CD4-positive, alpha-beta memory T cell (primary cell): ENCODE data around the gene CD276. TPM values are rescaled to one million over a fixed set of nuclear protein-coding genes. Genes with fewer than 3 reads are reported as not detected.

Experiments
- CTCF ChIA-PET: fragments of 350-600 bp; sonication (Branson Sonifier 250); formaldehyde crosslinking; loops from one replicate; lab custom pipeline; 2021; ENCODE audit warnings: inconsistent platforms; ENCODE audit not compliant: partially characterized antibody; lab: Charles Lee
- POLR2A ChIA-PET: fragments of 350-600 bp; sonication (Branson Sonifier 250); formaldehyde crosslinking; loops from one replicate; lab custom pipeline; 2021; ENCODE audit not compliant: partially characterized antibody; lab: Charles Lee
- DNase-seq, 5 donors: peaks; one replicate each; pipeline versions ENCODE4 v3.0.0 to v3.0.0-alpha.2; 2020 to 2022; ENCODE audit warnings: mixed read lengths in 1 of 5
- H3K27ac ChIP-seq: one replicate; pipeline ENCODE4 v1.7.0; 2013; ENCODE audit warnings: low read depth, low read length
- H3K27me3 ChIP-seq: 2 replicates; pipeline ENCODE4 v1.7.0; 2013; ENCODE audit warnings: mild to moderate bottlenecking, low read length, moderate library complexity; ENCODE audit not compliant: insufficient read depth
- H3K36me3 ChIP-seq: 2 replicates; pipeline ENCODE4 v1.7.0; 2013; ENCODE audit warnings: mild to moderate bottlenecking, low read length, moderate library complexity; ENCODE audit not compliant: insufficient read depth
- H3K4me1 ChIP-seq: 2 replicates; pipeline ENCODE4 v1.7.0; 2013; ENCODE audit warnings: mild to moderate bottlenecking, low read length, moderate library complexity; ENCODE audit not compliant: insufficient read depth
- H3K4me3 ChIP-seq, 2 donors: one replicate each; pipeline ENCODE4 v1.7.0; 2013; ENCODE audit warnings: low read length in 2 of 2, mild to moderate bottlenecking in 1 of 2
- H3K9me3 ChIP-seq, 2 donors: one replicate each; pipeline ENCODE4 v1.7.0; 2013; ENCODE audit warnings: low read length in 2 of 2, control low read depth in 1 of 2; ENCODE audit not compliant: control insufficient read depth in 1 of 2
- H3K27ac Mint-ChIP-seq, 7 donors: one replicate each; pipeline ENCODE4 v1.8.0; 2020 to 2021; ENCODE audit warnings: mixed read lengths in 7 of 7, mild to moderate bottlenecking in 6 of 7, inconsistent platforms in 3 of 7, moderate library complexity in 3 of 7
- H3K27me3 Mint-ChIP-seq, 2 donors: one replicate each; pipeline ENCODE4 v1.8.0; 2020 to 2021; ENCODE audit warnings: mixed read lengths in 2 of 2
- H3K36me3 Mint-ChIP-seq, 2 donors: one replicate each; pipeline ENCODE4 v1.8.0; 2020 to 2021; ENCODE audit warnings: mixed read lengths in 2 of 2, inconsistent platforms in 1 of 2, mild to moderate bottlenecking in 1 of 2
- H3K4me1 Mint-ChIP-seq, 4 donors: one replicate each; pipeline ENCODE4 v1.8.0; 2020 to 2021; ENCODE audit warnings: mixed read lengths in 4 of 4, mild to moderate bottlenecking in 1 of 4
- H3K4me3 Mint-ChIP-seq, 8 donors: one replicate each; pipeline ENCODE4 v1.8.0; 2020 to 2021; ENCODE audit warnings: mixed read lengths in 8 of 8, mild to moderate bottlenecking in 7 of 8, moderate library complexity in 6 of 8, inconsistent platforms in 3 of 8
- H3K9me3 Mint-ChIP-seq, 8 donors: one replicate each; pipeline ENCODE4 v1.8.0; 2020 to 2021; ENCODE audit warnings: mixed read lengths in 8 of 8, mild to moderate bottlenecking in 5 of 8, inconsistent platforms in 3 of 8, moderate library complexity in 1 of 8
- intact Hi-C: fragments of 100-400 bp; cut with micrococcal nuclease; formaldehyde crosslinking; loops from one replicate; pipeline ENCODE4 v1.15.1; 2023
- polyA plus RNA-seq, 2 donors: library from polyadenylated mRNA; unstranded; fragments of 300-500 nt; fragmentation: Illumina TruSeq; gene quantifications; one replicate each; pipeline ENCODE4 v1.2.3, GENCODE V29; 2021
- total RNA-seq, 2 experiments: library from RNA; stranded (reverse); gene quantifications; one replicate each; pipeline ENCODE4 v1.2.3, GENCODE V29; 2021

Gene CD276
- total and polyA plus RNA-seq, 4 experiments from 2014 or later: 2.6 to 2.9 TPM; not detected in 2

- no peaks in the 10 kb centered on the region for H3K27me3 ChIP-seq
- Mint-ChIP-seq H3K36me3 (no peaks in the 10 kb centered on the region), H3K27me3 (peaks cover 15 to 38% of the 10 kb centered on the region in 2 donors), H3K4me1 (no peaks in the 10 kb centered on the region), H3K9me3 (no peaks in the 10 kb centered on the region), H3K4me3 (no peak overlapping the region), H3K27ac (no peak overlapping the region)
- ChIA-PET CTCF (no interaction called here), POLR2A (no interaction called here)
- no peak for DNase-seq
- intact Hi-C loops: no loop called here
- H3K9me3 ChIP-seq: no peaks in the 10 kb centered on the region
- H3K36me3 ChIP-seq: no peaks in the 10 kb centered on the region
- no peak overlapping the region for H3K4me3 ChIP-seq
- H3K4me1 ChIP-seq: no peaks in the 10 kb centered on the region
- no peak overlapping the region for H3K27ac ChIP-seq
These were observed 60.9 kb downstream of the CD276 start for GRCh38 chr15:73745073-73745472.

DNA sequence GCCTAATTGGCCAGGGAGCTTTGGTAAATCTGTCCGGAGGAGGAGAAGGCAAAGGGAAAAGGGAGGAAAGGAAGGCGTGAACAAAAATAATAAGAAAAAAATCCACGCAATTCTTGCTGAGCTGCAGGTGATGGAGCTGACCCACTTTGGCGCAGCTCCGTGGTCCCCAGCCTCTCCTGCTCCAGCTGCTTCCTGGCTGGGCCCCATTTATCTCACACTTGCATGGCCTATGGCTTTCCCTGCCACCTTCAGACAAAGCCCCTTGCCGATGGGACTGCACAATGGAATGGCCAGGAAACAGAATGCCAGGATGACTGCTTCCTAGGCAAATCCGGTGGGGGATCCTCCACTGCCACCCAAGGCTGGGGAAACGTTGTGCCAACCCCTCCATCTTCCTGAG is 62.1 kb downstream of the CD276 start:
- no peaks in the 10 kb centered on the region for H3K36me3 Mint-ChIP-seq
- H3K4me3 Mint-ChIP-seq: no peak overlapping the region
- H3K27me3 Mint-ChIP-seq: peaks cover 25 to 45% of the 10 kb centered on the region in 2 donors
- intact Hi-C loops: no loop called here
- H3K4me3 ChIP-seq: no peak overlapping the region
- no peaks in the 10 kb centered on the region for H3K4me1 Mint-ChIP-seq
- ChIA-PET POLR2A (interaction anchor here (0.7 kb wide), 1 partner anchor 66 kb away, joined by 3 read pairs; no protein-coding TSS in a partner anchor), CTCF (no interaction called here)
- no peaks in the 10 kb centered on the region for H3K36me3 ChIP-seq
- H3K27ac ChIP-seq: no peak overlapping the region
- H3K9me3 ChIP-seq: no peaks in the 10 kb centered on the region
- H3K4me1 ChIP-seq: no peaks in the 10 kb centered on the region
- peaks cover 3% of the 10 kb centered on the region for H3K27me3 ChIP-seq
- DNase-seq: no peak
- no peaks in the 10 kb centered on the region for H3K9me3 Mint-ChIP-seq
- H3K27ac Mint-ChIP-seq: no peak overlapping the region

GRCh38 chr15:73746883-73747282 is 62.7 kb downstream of the CD276 start:
- H3K9me3 ChIP-seq: no peaks in the 10 kb centered on the region
- H3K4me1 ChIP-seq: no peaks in the 10 kb centered on the region
- H3K27me3 ChIP-seq: peaks cover 3% of the 10 kb centered on the region
- H3K9me3 Mint-ChIP-seq: no peaks in the 10 kb centered on the region
- ChIA-PET POLR2A (no interaction called here), CTCF (no interaction called here)
- H3K27ac ChIP-seq: no peak overlapping the region
- H3K36me3 ChIP-seq: no peaks in the 10 kb centered on the region
- H3K4me1 Mint-ChIP-seq: no peaks in the 10 kb centered on the region
- no peak for DNase-seq
- H3K4me3 ChIP-seq: no peak overlapping the region
- no peak overlapping the region for H3K4me3 Mint-ChIP-seq
- intact Hi-C loops: no loop called here
- peaks cover 27 to 45% of the 10 kb centered on the region in 2 donors for H3K27me3 Mint-ChIP-seq
- no peak overlapping the region for H3K27ac Mint-ChIP-seq
- H3K36me3 Mint-ChIP-seq: no peaks in the 10 kb centered on the region

DNA sequence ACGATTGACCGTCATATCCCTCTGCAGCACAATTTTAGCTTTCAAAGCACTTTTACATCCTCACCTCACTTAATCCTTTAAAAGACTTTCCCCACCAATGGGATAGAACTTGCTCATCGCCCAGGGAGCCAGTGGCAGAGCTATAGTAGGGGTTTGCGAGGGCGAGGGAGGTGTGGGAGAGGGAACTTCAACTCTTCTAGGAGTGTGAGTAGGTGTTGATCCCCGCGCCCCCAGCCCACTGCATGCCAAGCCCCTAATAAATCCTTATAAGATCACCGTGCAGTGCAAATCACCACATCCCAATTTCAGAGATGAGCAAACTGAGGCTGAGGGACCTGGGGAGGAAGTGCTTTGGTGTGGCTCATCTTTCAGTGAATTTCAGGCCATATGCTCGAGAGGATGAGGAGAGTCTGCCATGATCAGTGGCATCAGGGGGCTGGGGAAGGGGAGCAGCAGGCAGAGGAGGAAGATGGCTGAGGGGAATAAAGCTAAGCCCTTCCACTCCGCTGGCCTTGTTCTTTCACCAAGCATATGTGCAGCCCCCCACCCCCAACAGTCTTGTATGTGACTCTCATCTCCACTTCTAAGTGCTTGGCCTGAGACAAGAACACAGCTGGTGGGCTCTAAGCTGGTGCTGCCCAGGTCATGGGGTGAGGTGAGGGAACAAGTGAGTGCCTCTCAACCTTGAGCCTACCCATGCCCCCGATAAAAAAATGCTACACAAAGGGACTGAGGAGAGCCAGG is 63.8 kb downstream of the CD276 start:
- Mint-ChIP-seq H3K27me3 (peaks cover 25 to 40% of the 10 kb centered on the region in 2 donors), H3K4me3 (no peak overlapping the region), H3K27ac (no peak overlapping the region), H3K9me3 (no peaks in the 10 kb centered on the region), H3K36me3 (no peaks in the 10 kb centered on the region), H3K4me1 (no peaks in the 10 kb centered on the region)
- Histone ChIP-seq H3K27me3 (peaks cover 3% of the 10 kb centered on the region), H3K4me1 (no peaks in the 10 kb centered on the region), H3K36me3 (no peaks in the 10 kb centered on the region), H3K9me3 (no peaks in the 10 kb centered on the region), H3K4me3 (no peak overlapping the region), H3K27ac (no peak overlapping the region)
- intact Hi-C loops: no loop called here
- ChIA-PET CTCF (no interaction called here), POLR2A (no interaction called here)
- no peak for DNase-seq

DNA sequence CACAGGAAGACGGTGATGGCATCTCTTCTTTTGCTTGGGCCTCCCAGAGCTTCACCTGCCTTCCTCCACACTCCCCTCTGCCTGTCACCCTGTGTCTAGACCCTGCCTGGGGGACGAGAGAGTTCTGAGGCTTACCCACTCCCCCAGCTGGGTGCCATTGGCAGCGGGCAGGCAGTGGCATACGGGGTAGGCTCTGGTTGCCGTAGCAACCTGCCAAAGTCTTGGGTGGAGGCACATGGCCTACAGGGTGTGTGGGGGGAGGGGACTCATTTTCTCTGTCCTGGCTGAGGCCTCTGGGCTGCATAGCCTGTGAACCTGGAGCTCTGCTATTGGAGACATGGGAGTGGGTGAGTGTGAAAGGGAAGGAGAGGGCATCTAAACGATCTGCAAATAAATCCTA is 64.5 kb downstream of the CD276 start:
- Mint-ChIP-seq H3K4me3 (no peak overlapping the region), H3K4me1 (peaks cover 0 to 2% (median 0%) of the 10 kb centered on the region in 4 donors), H3K9me3 (no peaks in the 10 kb centered on the region), H3K27ac (no peak overlapping the region), H3K36me3 (no peaks in the 10 kb centered on the region), H3K27me3 (peaks cover 28 to 44% of the 10 kb centered on the region in 2 donors)
- ChIA-PET CTCF (no interaction called here), POLR2A (no interaction called here)
- Histone ChIP-seq H3K36me3 (no peaks in the 10 kb centered on the region), H3K4me3 (no peak overlapping the region), H3K27ac (no peak overlapping the region), H3K9me3 (no peaks in the 10 kb centered on the region), H3K27me3 (peaks cover 3% of the 10 kb centered on the region), H3K4me1 (no peaks in the 10 kb centered on the region)
- intact Hi-C loops: no loop called here
- no peak for DNase-seq

GRCh38 chr15:73749533-73749932 is 65.3 kb downstream of the CD276 start:
- H3K36me3 Mint-ChIP-seq: no peaks in the 10 kb centered on the region

DNA sequence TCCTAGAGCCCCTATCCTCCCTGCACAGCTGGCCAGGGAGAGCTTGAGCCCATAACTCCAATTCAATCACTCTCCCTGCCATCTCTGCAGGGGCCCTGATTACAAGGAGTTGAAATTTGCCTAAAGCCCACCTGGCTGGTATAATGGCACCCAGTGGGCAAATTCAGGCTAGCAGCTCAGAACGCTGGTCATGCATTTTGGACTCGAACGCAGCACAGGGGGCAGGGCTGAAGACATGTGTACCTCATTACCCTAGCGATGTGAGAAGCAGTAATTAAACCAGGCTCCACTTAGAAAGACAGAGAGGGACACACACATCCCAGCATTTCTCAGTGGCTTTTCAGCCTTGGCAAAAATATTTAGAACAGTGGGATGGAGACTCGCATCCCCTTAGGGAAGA is 65.8 kb downstream of the CD276 start:
- no peaks in the 10 kb centered on the region for H3K36me3 ChIP-seq
- intact Hi-C loops: no loop called here
- H3K4me1 ChIP-seq: no peaks in the 10 kb centered on the region
- H3K4me3 Mint-ChIP-seq: no peak overlapping the region
- DNase-seq: no peak
- ChIA-PET POLR2A (no interaction called here), CTCF (no interaction called here)
- no peaks in the 10 kb centered on the region for H3K9me3 Mint-ChIP-seq
- H3K27me3 Mint-ChIP-seq: peaks cover 40 to 54% of the 10 kb centered on the region in 2 donors
- H3K4me1 Mint-ChIP-seq: peaks cover 0 to 2% (median 0%) of the 10 kb centered on the region in 4 donors
- no peaks in the 10 kb centered on the region for H3K36me3 Mint-ChIP-seq
- H3K4me3 ChIP-seq: no peak overlapping the region
- H3K9me3 ChIP-seq: no peaks in the 10 kb centered on the region
- H3K27me3 ChIP-seq: peaks cover 7% of the 10 kb centered on the region
- no peak overlapping the region for H3K27ac Mint-ChIP-seq
- H3K27ac ChIP-seq: no peak overlapping the region

More at GRCh38 chr15:73749533-73749932, 65.3 kb downstream of the CD276 start:
- H3K27me3 ChIP-seq: peaks cover 5% of the 10 kb centered on the region
- no peaks in the 10 kb centered on the region for H3K9me3 ChIP-seq
- no peaks in the 10 kb centered on the region for H3K9me3 Mint-ChIP-seq
- intact Hi-C loops: no loop called here
- H3K4me1 Mint-ChIP-seq: peaks cover 0 to 2% (median 0%) of the 10 kb centered on the region in 4 donors
- H3K27me3 Mint-ChIP-seq: peaks cover 36 to 52% of the 10 kb centered on the region in 2 donors
- H3K27ac ChIP-seq: no peak overlapping the region
- H3K4me3 ChIP-seq: no peak overlapping the region
- CTCF ChIA-PET: no interaction called here
- H3K36me3 ChIP-seq: no peaks in the 10 kb centered on the region
- POLR2A ChIA-PET: no interaction called here
- H3K27ac Mint-ChIP-seq: no peak overlapping the region
- no peak for DNase-seq
- no peak overlapping the region for H3K4me3 Mint-ChIP-seq
- H3K4me1 ChIP-seq: no peaks in the 10 kb centered on the region
